ENCODE results near the gene ROBO1. TPM values are rescaled to one million over a fixed set of nuclear protein-coding genes. Genes with fewer than 3 reads are reported as not detected.

Gene ROBO1
- total RNA-seq, 1 donor: 69.8 TPM

GRCh38 chr3:79385211-79385610, 382.6 kb downstream of the ROBO1 start:
- Histone ChIP-seq H3K27me3 (ENCODE audit: insufficient read depth, low read length) (no peaks in the 10 kb centered on the region), H3K27ac (ENCODE audit: low read depth, low read length) (no peak overlapping the region), H3K36me3 (ENCODE audit: insufficient read depth, low read length) (no peaks in the 10 kb centered on the region), H3K4me2 (ENCODE audit: insufficient read depth, low read length) (no peak overlapping the region), H3K79me2 (ENCODE audit: insufficient read depth, low read length) (no peaks in the 10 kb centered on the region), H3K4me1 (ENCODE audit: insufficient read depth, low read length) (no peaks in the 10 kb centered on the region), H3K4me3 (ENCODE audit: insufficient read depth, low read length) (no peak overlapping the region), H3K9me3 (ENCODE audit: low read depth, low read length) (no peaks in the 10 kb centered on the region), H4K20me1 (ENCODE audit: insufficient read depth, low read length) (no peaks in the 10 kb centered on the region), H2AFZ (ENCODE audit: low read length) (no peak overlapping the region)
- TF ChIP-seq CTCF (IDR thresholded peaks at IDR 0.05; ENCODE audit: extremely low read depth, low read depth, low read length): no peak
- no peak for DNase-seq (ENCODE audit: insufficient read length, low spot score, missing footprints)

- DNase-seq (ENCODE audit: insufficient read length, low spot score, missing footprints): no peak
- H3K4me3 ChIP-seq (ENCODE audit: insufficient read depth, low read length): peak overlapping the region; percentile 15
These were observed 384.3 kb downstream of the ROBO1 start for GRCh38 chr3:79383402-79384012.

DNA sequence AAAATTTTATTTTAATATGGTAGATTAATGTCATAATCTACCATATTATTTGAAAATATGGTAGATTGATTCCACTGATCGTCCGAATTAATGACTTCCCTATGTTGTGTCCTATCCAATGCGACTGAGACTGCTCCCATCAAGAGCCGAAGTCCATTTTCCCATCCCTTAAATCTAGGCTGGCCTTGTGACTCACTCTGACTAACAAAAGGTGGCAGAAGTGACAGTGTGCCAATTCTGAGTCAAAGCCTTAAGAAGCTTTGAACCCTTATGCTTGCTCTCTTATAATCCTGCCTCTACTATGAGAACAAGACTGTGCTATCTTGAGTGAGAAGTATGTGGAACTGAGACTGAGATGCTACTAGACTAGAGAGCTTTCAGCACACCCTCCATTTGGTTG, 387.2 kb downstream of the ROBO1 start:
- H3K27me3 ChIP-seq (ENCODE audit: insufficient read depth, low read length): no peaks in the 10 kb centered on the region
- H3K27ac ChIP-seq (ENCODE audit: low read depth, low read length): no peak overlapping the region
- no peak overlapping the region for H2AFZ ChIP-seq (ENCODE audit: low read length)
- H3K9me3 ChIP-seq (ENCODE audit: low read depth, low read length): no peaks in the 10 kb centered on the region
- H3K4me1 ChIP-seq (ENCODE audit: insufficient read depth, low read length): no peaks in the 10 kb centered on the region
- no peaks in the 10 kb centered on the region for H4K20me1 ChIP-seq (ENCODE audit: insufficient read depth, low read length)
- H3K4me2 ChIP-seq (ENCODE audit: insufficient read depth, low read length): no peak overlapping the region
- no peaks in the 10 kb centered on the region for H3K36me3 ChIP-seq (ENCODE audit: insufficient read depth, low read length)
- no peak for DNase-seq (ENCODE audit: insufficient read length, low spot score, missing footprints)
- H3K4me3 ChIP-seq (ENCODE audit: insufficient read depth, low read length): no peak overlapping the region
- H3K79me2 ChIP-seq (ENCODE audit: insufficient read depth, low read length): no peaks in the 10 kb centered on the region
- no peak for TF ChIP-seq CTCF (IDR thresholded peaks at IDR 0.05; ENCODE audit: extremely low read depth, low read depth, low read length)

More at GRCh38 chr3:79383402-79384012, 384.3 kb downstream of the ROBO1 start:
- Histone ChIP-seq H3K79me2 (ENCODE audit: insufficient read depth, low read length) (no peaks in the 10 kb centered on the region), H3K36me3 (ENCODE audit: insufficient read depth, low read length) (no peaks in the 10 kb centered on the region), H3K27me3 (ENCODE audit: insufficient read depth, low read length) (no peaks in the 10 kb centered on the region), H3K4me2 (ENCODE audit: insufficient read depth, low read length) (peak overlapping the region; percentile 52), H2AFZ (ENCODE audit: low read length) (peak overlapping the region; percentile 47), H4K20me1 (ENCODE audit: insufficient read depth, low read length) (no peaks in the 10 kb centered on the region), H3K27ac (ENCODE audit: low read depth, low read length) (no peak overlapping the region), H3K9me3 (ENCODE audit: low read depth, low read length) (no peaks in the 10 kb centered on the region), H3K4me1 (ENCODE audit: insufficient read depth, low read length) (no peaks in the 10 kb centered on the region)
- no peak for TF ChIP-seq CTCF (IDR thresholded peaks at IDR 0.05; ENCODE audit: extremely low read depth, low read depth, low read length)

GRCh38 chr3:79378064-79378463, 389.7 kb downstream of the ROBO1 start:
- H3K79me2 ChIP-seq (ENCODE audit: insufficient read depth, low read length): no peaks in the 10 kb centered on the region
- DNase-seq (ENCODE audit: insufficient read length, low spot score, missing footprints): no peak
- H4K20me1 ChIP-seq (ENCODE audit: insufficient read depth, low read length): no peaks in the 10 kb centered on the region
- H3K27ac ChIP-seq (ENCODE audit: low read depth, low read length): no peak overlapping the region
- no peak overlapping the region for H2AFZ ChIP-seq (ENCODE audit: low read length)
- no peaks in the 10 kb centered on the region for H3K4me1 ChIP-seq (ENCODE audit: insufficient read depth, low read length)
- TF ChIP-seq CTCF (IDR thresholded peaks at IDR 0.05; ENCODE audit: extremely low read depth, low read depth, low read length): no peak
- H3K4me2 ChIP-seq (ENCODE audit: insufficient read depth, low read length): no peak overlapping the region
- H3K9me3 ChIP-seq (ENCODE audit: low read depth, low read length): no peaks in the 10 kb centered on the region
- peaks cover 2% of the 10 kb centered on the region for H3K27me3 ChIP-seq (ENCODE audit: insufficient read depth, low read length)
- H3K36me3 ChIP-seq (ENCODE audit: insufficient read depth, low read length): no peaks in the 10 kb centered on the region
- no peak overlapping the region for H3K4me3 ChIP-seq (ENCODE audit: insufficient read depth, low read length)
